H9 (cell line): ENCODE data around the gene ABCA10. TPM values are rescaled to one million over a fixed set of nuclear protein-coding genes. Genes with fewer than 3 reads are reported as not detected.

Experiments
- DNase-seq: peaks from one replicate; pipeline ENCODE4 v3.0.0-alpha.2; 2017
- H2AFZ ChIP-seq: one replicate; pipeline ENCODE4 v1.6.1; 2013; ENCODE audit warnings: mild to moderate bottlenecking, low read length, control low read depth, moderate library complexity
- H2AK5ac ChIP-seq: 2 replicates; pipeline ENCODE4 v1.6.1; 2013; ENCODE audit warnings: low read length, control low read depth, mixed read lengths; ENCODE audit not compliant: insufficient read length
- H2BK120ac ChIP-seq: one replicate; pipeline ENCODE4 v1.6.1; 2013; ENCODE audit warnings: low read depth, mild to moderate bottlenecking, low read length, control low read depth, inconsistent platforms; ENCODE audit not compliant: poor library complexity, severe bottlenecking
- H2BK12ac ChIP-seq: 2 replicates; pipeline ENCODE4 v1.6.1; 2013; ENCODE audit warnings: low read length, control low read depth, mixed read lengths, low read depth; ENCODE audit not compliant: insufficient read length
- H2BK15ac ChIP-seq: 2 replicates; pipeline ENCODE4 v1.6.1; 2013; ENCODE audit warnings: low read depth, low read length, control low read depth
- H2BK20ac ChIP-seq: one replicate; pipeline ENCODE4 v1.6.1; 2013; ENCODE audit warnings: low read depth, mild to moderate bottlenecking, low read length, control low read depth, inconsistent platforms; ENCODE audit not compliant: poor library complexity, severe bottlenecking
- H2BK5ac ChIP-seq: 2 replicates; pipeline ENCODE4 v1.6.1; 2013; ENCODE audit warnings: low read length, control low read depth, mixed read lengths; ENCODE audit not compliant: insufficient read length
- H3K14ac ChIP-seq: 2 replicates; pipeline ENCODE4 v1.6.1; 2013; ENCODE audit warnings: low read length, control low read depth; ENCODE audit not compliant: insufficient read depth
- H3K18ac ChIP-seq: 2 replicates; pipeline ENCODE4 v1.6.1; 2013; ENCODE audit warnings: low read depth, mild to moderate bottlenecking, mixed read lengths, low read length, control low read depth; ENCODE audit not compliant: insufficient read length
- H3K23ac ChIP-seq: 2 replicates; pipeline ENCODE4 v1.6.1; 2013; ENCODE audit warnings: low read length, control low read depth, mixed read lengths, low read depth; ENCODE audit not compliant: insufficient read length
- H3K23me2 ChIP-seq: 2 replicates; pipeline ENCODE4 v1.6.1; 2013; ENCODE audit warnings: low read depth, mild to moderate bottlenecking, mixed read lengths, low read length, control low read depth; ENCODE audit not compliant: insufficient read length, poor library complexity, severe bottlenecking
- H3K27ac ChIP-seq: 2 replicates; pipeline ENCODE4 v1.5.1; 2013; ENCODE audit warnings: low read length, control low read depth, mixed read lengths, low read depth; ENCODE audit not compliant: insufficient read length
- H3K27me3 ChIP-seq: 2 replicates; pipeline ENCODE4 v1.6.1; 2013; ENCODE audit warnings: low read length, control low read depth, inconsistent platforms; ENCODE audit not compliant: insufficient read depth
- H3K4ac ChIP-seq: 2 replicates; pipeline ENCODE4 v1.6.1; 2013; ENCODE audit warnings: low read depth, mild to moderate bottlenecking, control low read depth, inconsistent platforms, low read length, moderate library complexity
- H3K4me1 ChIP-seq: 2 replicates; pipeline ENCODE4 v1.6.1; 2013; ENCODE audit warnings: low read length, control low read depth, inconsistent platforms; ENCODE audit not compliant: insufficient read depth
- H3K4me2 ChIP-seq: 2 replicates; pipeline ENCODE4 v1.6.1; 2013; ENCODE audit warnings: low read length, control low read depth, mixed read lengths; ENCODE audit not compliant: insufficient read length, insufficient read depth
- H3K56ac ChIP-seq: 2 replicates; pipeline ENCODE4 v1.6.1; 2013; ENCODE audit warnings: low read depth, mild to moderate bottlenecking, mixed read lengths, low read length, control low read depth; ENCODE audit not compliant: insufficient read length
- H3K79me1 ChIP-seq: 2 replicates; pipeline ENCODE4 v1.6.1; 2013; ENCODE audit warnings: low read depth, mild to moderate bottlenecking, moderate library complexity, low read length, control low read depth, inconsistent platforms; ENCODE audit not compliant: insufficient read depth, poor library complexity, severe bottlenecking
- H3K79me2 ChIP-seq: 2 replicates; pipeline ENCODE4 v1.6.1; 2013; ENCODE audit warnings: low read length, control low read depth, inconsistent platforms; ENCODE audit not compliant: insufficient read depth
- H3K9ac ChIP-seq: 2 replicates; pipeline ENCODE4 v1.6.1; 2013; ENCODE audit warnings: low read length, control low read depth, mixed read lengths; ENCODE audit not compliant: insufficient read length; ENCODE audit errors: extremely low read depth
- H3K9me3 ChIP-seq: one replicate; pipeline ENCODE4 v1.6.1; 2013; ENCODE audit warnings: low read depth, low read length, inconsistent platforms; ENCODE audit not compliant: control insufficient read depth
- H3T11ph ChIP-seq: one replicate; pipeline ENCODE4 v1.6.1; 2013; ENCODE audit warnings: mild to moderate bottlenecking, low read length, control low read depth, inconsistent platforms
- H4K20me1 ChIP-seq: one replicate; pipeline ENCODE4 v1.6.1; 2013; ENCODE audit not compliant: control insufficient read depth, insufficient read length, insufficient read depth
- H4K5ac ChIP-seq: 2 replicates; pipeline ENCODE4 v1.6.1; 2013; ENCODE audit warnings: low read depth, mild to moderate bottlenecking, mixed read lengths, low read length, control low read depth; ENCODE audit not compliant: insufficient read length
- H4K8ac ChIP-seq: replicated peaks from 2 replicates; pipeline ENCODE4 v1.6.1; 2013; ENCODE audit warnings: low read length, control low read depth, mixed read lengths, low read depth; ENCODE audit not compliant: insufficient read length
- H4K91ac ChIP-seq: 2 replicates; pipeline ENCODE4 v1.6.1; 2013; ENCODE audit warnings: low read depth, mild to moderate bottlenecking, moderate library complexity, mixed read lengths, low read length, control low read depth; ENCODE audit not compliant: insufficient read length
- H3K27ac Mint-ChIP-seq, 3 experiments: 2 replicates in 2 of 3; 3 replicates in 1 of 3; pipeline ENCODE4 v1.8.0; 2020 to 2021; ENCODE audit warnings: mixed read lengths in 3 of 3, mild to moderate bottlenecking in 1 of 3, moderate library complexity in 1 of 3
- H3K27me3 Mint-ChIP-seq: 2 replicates; pipeline ENCODE4 v1.8.0; 2021; ENCODE audit warnings: low read depth, mild to moderate bottlenecking, moderate library complexity, mixed read lengths
- H3K36me3 Mint-ChIP-seq, 3 experiments: 2 replicates in 2 of 3; 3 replicates in 1 of 3; pipeline ENCODE4 v1.8.0; 2020 to 2021; ENCODE audit warnings: low read depth in 3 of 3, mixed read lengths in 3 of 3; ENCODE audit not compliant: insufficient read depth in 1 of 3
- H3K4me1 Mint-ChIP-seq, 2 experiments: 2 replicates each; pipeline ENCODE4 v1.8.0; 2020; ENCODE audit warnings: mixed read lengths in 2 of 2
- H3K4me3 Mint-ChIP-seq, 2 experiments: 2 replicates in 1 of 2; 3 replicates in 1 of 2; pipeline ENCODE4 v1.8.0; 2020 to 2021; ENCODE audit warnings: mild to moderate bottlenecking in 2 of 2, mixed read lengths in 2 of 2, moderate library complexity in 1 of 2
- H3K9me3 Mint-ChIP-seq, 2 experiments: 2 replicates in 1 of 2; 3 replicates in 1 of 2; pipeline ENCODE4 v1.8.0; 2020; ENCODE audit warnings: mild to moderate bottlenecking in 2 of 2, mixed read lengths in 2 of 2, moderate library complexity in 1 of 2
- CTCF ChIP-seq: fragments of 200-600 bp; sonication (generic); conservative IDR thresholded peaks from 3 replicates; pipeline ENCODE4 v1.8.0; 2021; ENCODE audit warnings: antibody characterized with exemption, mild to moderate bottlenecking
- WGBS: extraction: QIAGEN DNeasy Blood & Tissue Kit; methylation state at CpG from one replicate; pipeline ENCODE4 v1.1.7; 2013; ENCODE audit warnings: missing lambda C conversion rate, low lambda C conversion rate, mixed read lengths; ENCODE audit not compliant: insufficient read length; ENCODE audit errors: extremely low coverage; 5-methylcytosine and 5-hydroxymethylcytosine counted together
- total RNA-seq: library from RNA; stranded (reverse); gene quantifications from 2 replicates; pipeline ENCODE4 v1.2.1, GENCODE V29; 2021

ABCA10 gene
- total RNA-seq, 1 experiment from 2014 or later: not detected

DNA sequence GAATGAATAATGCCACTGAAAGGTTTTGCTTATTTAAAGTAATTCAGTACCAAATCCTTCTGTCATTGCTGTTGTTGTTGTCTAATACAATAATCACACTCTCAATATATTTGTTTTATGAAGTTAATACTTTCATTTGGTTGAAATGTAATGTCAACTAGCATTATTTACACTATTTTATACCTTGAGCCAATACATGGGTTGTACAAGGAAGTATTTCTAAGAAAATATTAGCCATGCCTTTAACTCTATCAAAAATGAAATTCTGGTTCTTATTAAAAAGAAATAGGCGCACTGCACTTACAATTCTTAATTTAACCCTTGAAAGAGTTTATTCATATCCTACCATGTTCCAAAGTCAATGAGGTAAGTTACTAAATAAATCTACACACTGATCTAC is 17.6 kb upstream of the ABCA10 start:
- no peak overlapping the region for H3K27ac ChIP-seq
- no peaks in the 10 kb centered on the region for H3K4me1 ChIP-seq
- Mint-ChIP-seq H3K9me3 (no peaks in the 10 kb centered on the region), H3K36me3 (no peaks in the 10 kb centered on the region), H3K4me3 (no peak overlapping the region), H3K27ac (no peak overlapping the region), H3K27me3 (no peaks in the 10 kb centered on the region), H3K4me1 (no peaks in the 10 kb centered on the region)
- no peak overlapping the region for H2BK5ac ChIP-seq
- H3K23ac ChIP-seq: no peak overlapping the region
- no peak overlapping the region for H4K91ac ChIP-seq
- H4K8ac ChIP-seq: no peak overlapping the region
- H3K79me2 ChIP-seq: no peaks in the 10 kb centered on the region
- H3K9ac ChIP-seq: no peak overlapping the region
- no peaks in the 10 kb centered on the region for H3K27me3 ChIP-seq
- WGBS: no CpG with 5 or more reads among the region's 1 CpG
- no peak for TF ChIP-seq CTCF
- no peak overlapping the region for H4K5ac ChIP-seq
- H2BK20ac ChIP-seq: no peak overlapping the region
- H2BK120ac ChIP-seq: no peak overlapping the region
- no peak overlapping the region for H2BK12ac ChIP-seq
- H2AFZ ChIP-seq: no peak overlapping the region
- H2AK5ac ChIP-seq: no peak overlapping the region
- H3K79me1 ChIP-seq: no peaks in the 10 kb centered on the region
- no peak overlapping the region for H3T11ph ChIP-seq
- no peaks in the 10 kb centered on the region for H3K9me3 ChIP-seq
- H4K20me1 ChIP-seq: no peaks in the 10 kb centered on the region
- H3K23me2 ChIP-seq: no peaks in the 10 kb centered on the region
- no peak overlapping the region for H2BK15ac ChIP-seq
- DNase-seq: no peak
- H3K18ac ChIP-seq: no peak overlapping the region
- H3K56ac ChIP-seq: no peak overlapping the region
- H3K14ac ChIP-seq: no peak overlapping the region
- H3K4ac ChIP-seq: no peak overlapping the region
- H3K4me2 ChIP-seq: no peak overlapping the region
